Smooth muscle cell (in vitro differentiated cells): ENCODE measurements around the gene MACROD2. TPM values are rescaled to one million over a fixed set of nuclear protein-coding genes. Genes with fewer than 3 reads are reported as not detected.

Experiments used
- DNase-seq: peaks from one replicate; lab custom pipeline; 2025; ENCODE audit not compliant: unreplicated experiment; lab: John Stamatoyannopoulos, UW
- H2AFZ ChIP-seq: fragments of 200-600 bp; sonication (generic); 2 replicates; pipeline ENCODE4 v1.6.0; 2016; ENCODE audit warnings: antibody characterized with exemption, low read depth, mild to moderate bottlenecking
- H3F3A ChIP-seq: fragments of 200-600 bp; sonication (generic); 2 replicates; pipeline ENCODE4 v1.6.0; 2017; ENCODE audit warnings: antibody characterized with exemption, low read depth
- H3K27ac ChIP-seq: fragments of 200-600 bp; sonication (generic); 2 replicates; pipeline ENCODE4 v1.5.1; 2016; ENCODE audit warnings: low read depth, mild to moderate bottlenecking
- H3K27me3 ChIP-seq: fragments of 200-600 bp; sonication (generic); 2 replicates; pipeline ENCODE4 v1.6.1; 2016; ENCODE audit warnings: low read depth, mild to moderate bottlenecking
- H3K36me3 ChIP-seq: fragments of 200-600 bp; sonication (generic); 2 replicates; pipeline ENCODE4 v1.5.1; 2016; ENCODE audit warnings: low read depth
- H3K4me1 ChIP-seq: fragments of 200-600 bp; sonication (generic); 2 replicates; pipeline ENCODE4 v1.5.1; 2016; ENCODE audit warnings: low read depth
- H3K4me2 ChIP-seq: fragments of 200-600 bp; sonication (generic); 2 replicates; pipeline ENCODE4 v1.6.0; 2016; ENCODE audit warnings: mild to moderate bottlenecking
- H3K4me3 ChIP-seq: fragments of 200-600 bp; sonication (generic); 2 replicates; pipeline ENCODE4 v1.5.1; 2016; ENCODE audit warnings: mild to moderate bottlenecking
- H3K79me2 ChIP-seq: fragments of 200-600 bp; sonication (generic); 2 replicates; pipeline ENCODE4 v1.6.0; 2016; ENCODE audit warnings: low read depth, mild to moderate bottlenecking
- H3K9ac ChIP-seq: fragments of 200-600 bp; sonication (generic); 2 replicates; pipeline ENCODE4 v1.6.0; 2016; ENCODE audit warnings: low read depth
- H3K9me3 ChIP-seq: fragments of 200-600 bp; sonication (generic); replicated peaks from 2 replicates; pipeline ENCODE4 v1.5.1; 2016; ENCODE audit warnings: low read depth
- H4K20me1 ChIP-seq: fragments of 200-600 bp; sonication (generic); 2 replicates; pipeline ENCODE4 v1.6.0; 2016; ENCODE audit warnings: low read depth
- CTCF ChIP-seq: fragments of 200-600 bp; sonication (generic); IDR thresholded peaks from 2 replicates; pipeline ENCODE4 v1.5.1; 2017; ENCODE audit warnings: borderline replicate concordance, mild to moderate bottlenecking, antibody characterized with exemption; ENCODE audit not compliant: insufficient read depth, poor library complexity, severe bottlenecking
- WGBS: methylation state at CpG from one replicate; pipeline ENCODE4 v1.1.7; 2016; ENCODE audit warnings: low lambda C conversion rate; 5-methylcytosine and 5-hydroxymethylcytosine counted together
- polyA plus RNA-seq: library from polyadenylated mRNA; unstranded; fragments of >200 nt; fragmentation: Nextera tagmentation; extraction: Ambion mirVana; gene quantifications from 2 replicates; pipeline ENCODE4 v1.2.1, GENCODE V29; 2016
- total RNA-seq: library from RNA; depleted of rRNA; stranded (reverse); fragments of >200 nt; gene quantifications from 2 replicates; pipeline ENCODE4 v1.2.3, GENCODE V29; 2014

Gene MACROD2
- total and polyA plus RNA-seq, 2 experiments from 2014 or later, result 0.04 to 0.32 TPM

GRCh38 chr20:14531786-14532185 lies 536.5 kb downstream of the MACROD2 start:
- H3K4me3 ChIP-seq, result no peak overlapping the region
- no peak overlapping the region for H3K27ac ChIP-seq
- no peak overlapping the region for H3K9ac ChIP-seq
- H3K4me1 ChIP-seq, result no peaks in the 10 kb centered on the region
- no peaks in the 10 kb centered on the region for H3K27me3 ChIP-seq
- no peaks in the 10 kb centered on the region for H3K9me3 ChIP-seq
- no peak overlapping the region for H2AFZ ChIP-seq
- H3K79me2 ChIP-seq, result no peaks in the 10 kb centered on the region
- no peaks in the 10 kb centered on the region for H4K20me1 ChIP-seq
- DNase-seq, result no peak
- 81% methylated on average over 5 of the region's 5 CpGs for WGBS
- no peak for TF ChIP-seq CTCF
- no peaks in the 10 kb centered on the region for H3F3A ChIP-seq
- H3K4me2 ChIP-seq, result no peak overlapping the region
- H3K36me3 ChIP-seq, result no peaks in the 10 kb centered on the region

- no peaks in the 10 kb centered on the region for H3K36me3 ChIP-seq
- no peaks in the 10 kb centered on the region for H4K20me1 ChIP-seq
- no peak overlapping the region for H3K27ac ChIP-seq
- no peaks in the 10 kb centered on the region for H3F3A ChIP-seq
- no peak for TF ChIP-seq CTCF
- no peak overlapping the region for H2AFZ ChIP-seq
- 93% methylated on average over 1 of the region's 1 CpG for WGBS
- H3K9me3 ChIP-seq, result no peaks in the 10 kb centered on the region
- H3K4me1 ChIP-seq, result no peaks in the 10 kb centered on the region
- no peak overlapping the region for H3K4me2 ChIP-seq
- H3K79me2 ChIP-seq, result no peaks in the 10 kb centered on the region
- no peak overlapping the region for H3K4me3 ChIP-seq
- no peak overlapping the region for H3K9ac ChIP-seq
- no peaks in the 10 kb centered on the region for H3K27me3 ChIP-seq
- DNase-seq, result no peak
Observed at GRCh38 chr20:14536738-14537137, 541.4 kb downstream of the MACROD2 start.

- no peak overlapping the region for H2AFZ ChIP-seq
- H3K4me1 ChIP-seq, result no peaks in the 10 kb centered on the region
- H3K9me3 ChIP-seq, result no peaks in the 10 kb centered on the region
- no peaks in the 10 kb centered on the region for H4K20me1 ChIP-seq
- H3K27me3 ChIP-seq, result no peaks in the 10 kb centered on the region
- no peak overlapping the region for H3K4me2 ChIP-seq
- 79% methylated on average over 5 of the region's 5 CpGs for WGBS
- no peaks in the 10 kb centered on the region for H3K36me3 ChIP-seq
- no peak overlapping the region for H3K4me3 ChIP-seq
- no peak for TF ChIP-seq CTCF
- H3K9ac ChIP-seq, result no peak overlapping the region
- H3K79me2 ChIP-seq, result no peaks in the 10 kb centered on the region
- no peak for DNase-seq
- H3F3A ChIP-seq, result no peaks in the 10 kb centered on the region
- H3K27ac ChIP-seq, result no peak overlapping the region
Observed at GRCh38 chr20:14538433-14538832, 543.1 kb downstream of the MACROD2 start.

- no peak overlapping the region for H3K9ac ChIP-seq
- TF ChIP-seq CTCF, result no peak
- H3K4me2 ChIP-seq, result no peak overlapping the region
- H2AFZ ChIP-seq, result no peak overlapping the region
- DNase-seq, result no peak
- H3K36me3 ChIP-seq, result no peaks in the 10 kb centered on the region
- no peak overlapping the region for H3K27ac ChIP-seq
- H3K79me2 ChIP-seq, result no peaks in the 10 kb centered on the region
- no peaks in the 10 kb centered on the region for H4K20me1 ChIP-seq
- no peaks in the 10 kb centered on the region for H3F3A ChIP-seq
- no peaks in the 10 kb centered on the region for H3K4me1 ChIP-seq
- H3K27me3 ChIP-seq, result no peaks in the 10 kb centered on the region
- H3K9me3 ChIP-seq, result no peaks in the 10 kb centered on the region
- H3K4me3 ChIP-seq, result no peak overlapping the region
Observed at GRCh38 chr20:14543040-14543439, 547.7 kb downstream of the MACROD2 start.
